Psoas muscle (tissue), 8 donors: Measurements from ENCODE around the gene PRR20D. TPM values are rescaled to one million over a fixed set of nuclear protein-coding genes. Genes with fewer than 3 reads are reported as not detected.
"Not testable (repeated sequence)": the region's sequence is repeated elsewhere in the genome, so short reads cannot be mapped to it uniquely, and the experiment has no call there.

Source experiments
- ATAC-seq, 4 donors: fragments of 200-7000 bp; cut with Tn5 transposase; one replicate each; pipeline ENCODE4 v1.9.1; 2020; ENCODE audit warnings: moderate library complexity in 3 of 4, mild to moderate bottlenecking in 2 of 4
- DNase-seq, 2 donors: peaks; one replicate each; pipeline ENCODE4 v3.0.0-alpha.2; 2020
- H3K27ac ChIP-seq: fragments of 200-600 bp; one replicate; pipeline ENCODE4 v1.8.0; 2022
- H3K27me3 ChIP-seq, 3 donors: fragments of 200-600 bp in 1 of 3; one replicate each; pipeline versions ENCODE4 v1.6.1 to v1.8.0; 2013 to 2022; ENCODE audit warnings: low read length in 2 of 3, mild to moderate bottlenecking in 2 of 3, moderate library complexity in 1 of 3; ENCODE audit not compliant: insufficient read depth in 3 of 3
- H3K36me3 ChIP-seq, 2 donors: fragments of 200-600 bp in 1 of 2; one replicate each; pipeline versions ENCODE4 v1.6.1 to v1.8.0; 2013 to 2022; ENCODE audit warnings: low read depth in 1 of 2, mild to moderate bottlenecking in 1 of 2, moderate library complexity in 1 of 2; ENCODE audit not compliant: insufficient read depth in 1 of 2
- H3K4me1 ChIP-seq: fragments of 200-600 bp; one replicate; pipeline ENCODE4 v1.8.0; 2022
- H3K4me3 ChIP-seq: fragments of 200-600 bp; one replicate; pipeline ENCODE4 v1.8.0; 2022; ENCODE audit warnings: mild to moderate bottlenecking
- H3K9me3 ChIP-seq: fragments of 200-600 bp; one replicate; pipeline ENCODE4 v1.8.0; 2022
- WGBS, 3 donors: extraction: QIAGEN DNeasy Blood & Tissue Kit; methylation state at CpG; one replicate each; pipeline versions ENCODE4 v1.1.6 to v1.1.7; 2013; 5-methylcytosine and 5-hydroxymethylcytosine counted together
- intact Hi-C, 2 donors: fragments of 100-400 bp; cut with DNase I; formaldehyde crosslinking; loops; one replicate each; pipeline versions ENCODE4 v1.11.0 to v1.14.2; 2022
- polyA plus RNA-seq, 3 donors: library from polyadenylated mRNA; stranded (reverse); fragments of 200-250 nt; gene quantifications; one replicate each; pipeline ENCODE4 v1.2.3, GENCODE V29; 2013
- total RNA-seq, 4 donors: library from RNA; stranded (reverse); fragmentation: NEBNext Ultra II Directional in 2 of 4; extraction: Animal tissue kit (Norgen Biotek cat#: 25700) in 2 of 4; gene quantifications; one replicate each; pipeline versions ENCODE4 v1.2.1 to v1.2.4, GENCODE V29; 2021 to 2023
- TF ChIP-seq, protein P1 (sequence below): fragments of 200-600 bp; IDR thresholded peaks from one replicate; pipeline ENCODE4 v1.8.0; 2022; ENCODE audit warnings: antibody characterized with exemption
- donor health status: healthy with polysubstance abuse.
- donor health status: DM: no; HTN: no; CAD: no; lungs with moderate emphysema.
- donor health status: Bipolar disorder and iron deficiency.
- donor health status: healthy.
- donor health status: DM: yes; HTN: yes; CAD: no.
- donor health status: DM: no; HTN: no; CAD: no.
- donor health status: DM: no; HTN: no; CAD: no.
- donor health status: DM: yes; HTN: yes; CAD: no.

Gene PRR20D
- total and polyA plus RNA-seq, 7 donors: not detected

GRCh38 chr13:57137585-57137984, 22.8 kb upstream of the PRR20D start:
- Histone ChIP-seq H3K36me3 (no peaks in the 10 kb centered on the region), H3K4me3 (no peak overlapping the region), H3K9me3 (no peaks in the 10 kb centered on the region), H3K27ac (no peak overlapping the region), H3K27me3 (no peaks in the 10 kb centered on the region), H3K4me1 (no peaks in the 10 kb centered on the region)
- 82 to 84% (median 83%) methylated on average over 4 of the region's 4 CpGs for WGBS, 3 donors
- intact Hi-C loops: no loop called here
- DNase-seq (no peak), ATAC-seq (no peak)
- TF ChIP-seq, protein P1, sequence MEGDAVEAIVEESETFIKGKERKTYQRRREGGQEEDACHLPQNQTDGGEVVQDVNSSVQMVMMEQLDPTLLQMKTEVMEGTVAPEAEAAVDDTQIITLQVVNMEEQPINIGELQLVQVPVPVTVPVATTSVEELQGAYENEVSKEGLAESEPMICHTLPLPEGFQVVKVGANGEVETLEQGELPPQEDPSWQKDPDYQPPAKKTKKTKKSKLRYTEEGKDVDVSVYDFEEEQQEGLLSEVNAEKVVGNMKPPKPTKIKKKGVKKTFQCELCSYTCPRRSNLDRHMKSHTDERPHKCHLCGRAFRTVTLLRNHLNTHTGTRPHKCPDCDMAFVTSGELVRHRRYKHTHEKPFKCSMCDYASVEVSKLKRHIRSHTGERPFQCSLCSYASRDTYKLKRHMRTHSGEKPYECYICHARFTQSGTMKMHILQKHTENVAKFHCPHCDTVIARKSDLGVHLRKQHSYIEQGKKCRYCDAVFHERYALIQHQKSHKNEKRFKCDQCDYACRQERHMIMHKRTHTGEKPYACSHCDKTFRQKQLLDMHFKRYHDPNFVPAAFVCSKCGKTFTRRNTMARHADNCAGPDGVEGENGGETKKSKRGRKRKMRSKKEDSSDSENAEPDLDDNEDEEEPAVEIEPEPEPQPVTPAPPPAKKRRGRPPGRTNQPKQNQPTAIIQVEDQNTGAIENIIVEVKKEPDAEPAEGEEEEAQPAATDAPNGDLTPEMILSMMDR: no peak

DNA sequence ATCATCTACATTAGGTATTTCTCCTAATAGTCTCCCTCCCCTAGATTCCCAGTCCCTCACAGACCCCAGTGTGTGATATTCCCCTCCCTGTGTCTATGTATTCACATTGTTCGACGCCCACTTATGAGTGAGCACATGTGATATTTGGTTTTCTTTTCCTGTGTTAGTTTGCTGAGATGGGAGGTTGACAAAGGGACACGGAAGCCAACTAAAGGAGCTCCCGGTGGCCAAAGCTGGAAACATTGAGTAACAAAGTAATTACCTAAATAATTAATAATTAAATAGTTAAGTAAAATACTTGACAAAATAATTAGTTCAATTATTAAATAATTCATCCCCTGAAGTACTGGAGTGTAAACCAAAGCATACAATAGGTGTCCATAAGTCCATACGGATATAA, 21.4 kb upstream of the PRR20D start:
- intact Hi-C loops: no loop called here
- WGBS, 3 donors: 90 to 94% (median 93%) methylated on average over 5 of the region's 5 CpGs
- no peaks in the 10 kb centered on the region for H3K4me1 ChIP-seq
- no peak overlapping the region for H3K27ac ChIP-seq
- no peak for ATAC-seq
- H3K4me3 ChIP-seq: no peak overlapping the region
- H3K36me3 ChIP-seq: no peaks in the 10 kb centered on the region
- no peaks in the 10 kb centered on the region for H3K27me3 ChIP-seq
- DNase-seq: no peak
- no peaks in the 10 kb centered on the region for H3K9me3 ChIP-seq
- TF ChIP-seq, protein P1: no peak

- H3K36me3 ChIP-seq, H3K9me3 ChIP-seq, H3K4me1 ChIP-seq, H3K27me3 ChIP-seq, intact Hi-C loops, H3K4me3 ChIP-seq, ATAC-seq, H3K27ac ChIP-seq: not testable (repeated sequence)
- peak in 1 of 2 donors; percentile 39 for DNase-seq
- 92 to 100% (median 99%) methylated on average over 2 to 6 of the region's 18 CpGs for WGBS, 3 donors
These were observed 20.7 kb upstream of the PRR20D start for GRCh38 chr13:57139781-57140180.

DNA sequence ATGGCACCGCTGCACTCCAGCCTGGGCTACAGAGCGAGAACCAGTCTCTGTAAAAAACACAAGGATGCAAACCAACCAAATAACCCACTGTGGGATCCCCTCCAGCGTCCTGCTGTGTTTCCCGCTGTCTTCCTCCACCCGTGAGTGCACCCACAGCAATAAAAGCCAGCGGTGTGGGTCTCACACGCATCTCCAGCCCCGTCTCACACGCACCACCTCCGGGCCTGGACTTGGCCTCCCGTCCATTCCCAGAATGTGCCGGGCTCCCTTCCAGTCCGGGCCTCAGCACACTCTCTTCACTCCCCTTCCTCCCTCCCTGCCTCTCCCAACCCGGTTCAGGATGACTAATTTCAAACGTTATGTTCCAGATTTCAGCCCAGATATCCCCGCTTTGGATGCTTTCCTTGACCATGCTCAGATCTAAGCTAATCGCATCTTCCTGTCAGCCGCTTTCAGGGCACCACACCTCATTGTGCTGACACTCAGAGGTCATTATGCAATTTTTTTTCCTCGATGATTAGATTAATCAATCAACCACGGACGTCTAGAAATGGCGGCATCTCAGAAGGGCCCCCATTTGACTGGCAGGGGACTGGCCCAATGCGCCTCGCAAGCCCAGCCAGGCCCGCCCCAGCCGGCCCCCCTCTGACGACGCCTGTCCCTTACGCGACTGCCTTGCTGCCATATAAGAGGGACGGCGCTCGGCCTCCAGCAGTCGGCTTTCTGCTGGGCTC, 20.0 kb upstream of the PRR20D start, which contains the start of gene PRR20A:
Gene PRR20A (plus strand): TSS at position 684 of the 734 bp plus-strand sequence. CDS start 387 bp downstream, outside the sequence.
- H3K9me3 ChIP-seq, intact Hi-C loops, DNase-seq, H3K36me3 ChIP-seq, H3K27ac ChIP-seq, H3K27me3 ChIP-seq, H3K4me1 ChIP-seq, H3K4me3 ChIP-seq, ATAC-seq: not testable (repeated sequence)
- 93 to 96% (median 94%) methylated on average over 9 to 10 of the region's 34 CpGs for WGBS, 3 donors

- H3K36me3 ChIP-seq, H3K27ac ChIP-seq, H3K9me3 ChIP-seq, H3K4me3 ChIP-seq, ATAC-seq, H3K27me3 ChIP-seq, DNase-seq, intact Hi-C loops, H3K4me1 ChIP-seq: not testable (repeated sequence)
- no CpG with 5 or more reads among the region's 22 CpGs for WGBS, 3 donors
These were observed 13.2 kb upstream of the PRR20D start, which contains the start of gene PRR20B for GRCh38 chr13:57147188-57147587. Gene PRR20B (plus strand): TSS chr13:57147488. CDS start chr13:57147875, 387 bp downstream.

DNA sequence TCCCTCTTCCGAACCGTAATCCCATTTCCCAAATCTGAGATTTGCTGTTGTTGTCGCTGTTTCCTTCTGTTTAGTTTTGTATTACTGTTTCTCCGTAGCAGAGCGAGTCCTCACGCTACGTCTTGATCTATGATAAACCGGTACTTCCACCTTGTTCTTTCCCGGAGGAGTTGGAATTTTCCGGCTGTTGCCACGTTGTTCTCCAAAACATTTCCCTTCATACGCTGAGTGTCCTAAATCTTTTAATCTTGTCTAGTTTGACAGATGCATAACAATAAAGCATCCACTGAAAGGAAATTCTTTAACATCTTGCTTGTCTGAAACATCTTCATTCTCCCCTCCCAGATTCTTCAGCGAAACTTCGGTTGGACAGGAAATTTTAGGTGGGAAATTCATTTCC, 12.3 kb upstream of the PRR20D start:
- WGBS, 3 donors: 93 to 95% (median 95%) methylated on average over 6 of the region's 14 CpGs
- H3K36me3 ChIP-seq, H3K27me3 ChIP-seq, ATAC-seq, intact Hi-C loops, H3K4me3 ChIP-seq, H3K27ac ChIP-seq, H3K9me3 ChIP-seq, H3K4me1 ChIP-seq: not testable (repeated sequence)
- DNase-seq: peak in 1 of 2 donors; percentile 23

DNA sequence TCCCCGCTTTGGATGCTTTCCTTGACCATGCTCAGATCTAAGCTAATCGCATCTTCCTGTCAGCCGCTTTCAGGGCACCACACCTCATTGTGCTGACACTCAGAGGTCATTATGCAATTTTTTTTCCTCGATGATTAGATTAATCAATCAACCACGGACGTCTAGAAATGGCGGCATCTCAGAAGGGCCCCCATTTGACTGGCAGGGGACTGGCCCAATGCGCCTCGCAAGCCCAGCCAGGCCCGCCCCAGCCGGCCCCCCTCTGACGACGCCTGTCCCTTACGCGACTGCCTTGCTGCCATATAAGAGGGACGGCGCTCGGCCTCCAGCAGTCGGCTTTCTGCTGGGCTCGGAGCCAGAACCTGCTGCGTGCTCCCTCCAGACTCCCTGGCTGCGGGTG, 6.7 kb upstream of the PRR20D start, which contains the start of gene PRR20C:
Gene PRR20C (plus strand): TSS at position 301 of the 400 bp plus-strand sequence. CDS start 387 bp downstream, outside the sequence.
- ATAC-seq, intact Hi-C loops, H3K36me3 ChIP-seq, H3K27me3 ChIP-seq, H3K9me3 ChIP-seq, H3K27ac ChIP-seq, H3K4me3 ChIP-seq, H3K4me1 ChIP-seq, DNase-seq: not testable (repeated sequence)
- no CpG with 5 or more reads among the region's 22 CpGs for WGBS, 3 donors

- H3K9me3 ChIP-seq, H3K4me3 ChIP-seq, H3K27ac ChIP-seq, H3K27me3 ChIP-seq, H3K36me3 ChIP-seq, H3K4me1 ChIP-seq, ATAC-seq, DNase-seq, intact Hi-C loops: not testable (repeated sequence)
- no CpG with 5 or more reads among the region's 22 CpGs for WGBS, 3 donors
These were observed 6.5 kb downstream of the PRR20D start, which contains the start of gene PRR20E for GRCh38 chr13:57166897-57167296. Gene PRR20E (plus strand): TSS chr13:57167197. CDS start chr13:57167584, 387 bp downstream.
